Measurements from ENCODE around the gene ALCAM.
"Not testable (repeated sequence)": the region's sequence is repeated elsewhere in the genome, so short reads cannot be mapped to it uniquely, and the experiment has no call there.

The ALCAM gene

DNA sequence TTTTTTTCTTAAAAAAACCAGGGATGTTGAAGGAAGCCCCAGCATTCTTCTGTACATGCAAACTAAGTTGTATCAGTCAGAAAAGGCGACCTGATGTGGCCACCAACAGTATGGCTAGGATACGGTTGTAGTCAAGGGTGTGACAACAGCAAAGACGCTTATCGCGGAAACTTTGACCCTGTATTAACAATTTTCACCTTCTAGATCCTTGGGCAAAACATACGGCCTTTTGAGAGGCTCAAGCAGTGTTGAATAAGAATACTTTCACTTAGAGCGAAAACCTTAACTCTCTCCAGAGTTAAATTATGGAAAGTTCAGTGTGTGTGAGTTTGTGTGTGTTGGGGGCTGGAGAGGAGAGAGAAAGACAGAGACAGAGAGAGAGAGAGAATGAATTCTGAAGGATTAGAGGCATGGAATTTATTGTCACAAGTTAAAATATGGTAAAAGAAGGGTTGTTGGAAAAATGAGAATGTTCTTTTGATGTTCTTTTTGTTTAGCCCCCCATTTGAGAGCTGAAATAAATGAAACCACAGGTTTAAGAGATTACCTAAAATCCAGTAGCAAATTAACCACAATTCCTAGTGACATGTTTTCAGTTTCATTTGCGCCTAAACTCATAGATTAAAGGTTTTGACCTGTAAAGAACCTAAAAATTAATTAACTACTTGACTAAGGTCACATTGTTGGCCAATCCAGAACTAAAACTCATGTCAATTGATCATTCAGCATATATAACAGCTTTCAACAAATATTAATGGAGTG lies 9.2 kb downstream of the ALCAM start:
- DNase-seq: no peak
- intact Hi-C loops (cut with DNase I): no loop called here

- intact Hi-C loops (cut with DNase I): no loop called here
- no peak for DNase-seq
Measured at GRCh38 chr3:105377716-105378115, 11.0 kb downstream of the ALCAM start.

- intact Hi-C loops (cut with DNase I): no loop called here
- DNase-seq: no peak
Measured at GRCh38 chr3:105385179-105385578, 18.5 kb downstream of the ALCAM start.

DNA sequence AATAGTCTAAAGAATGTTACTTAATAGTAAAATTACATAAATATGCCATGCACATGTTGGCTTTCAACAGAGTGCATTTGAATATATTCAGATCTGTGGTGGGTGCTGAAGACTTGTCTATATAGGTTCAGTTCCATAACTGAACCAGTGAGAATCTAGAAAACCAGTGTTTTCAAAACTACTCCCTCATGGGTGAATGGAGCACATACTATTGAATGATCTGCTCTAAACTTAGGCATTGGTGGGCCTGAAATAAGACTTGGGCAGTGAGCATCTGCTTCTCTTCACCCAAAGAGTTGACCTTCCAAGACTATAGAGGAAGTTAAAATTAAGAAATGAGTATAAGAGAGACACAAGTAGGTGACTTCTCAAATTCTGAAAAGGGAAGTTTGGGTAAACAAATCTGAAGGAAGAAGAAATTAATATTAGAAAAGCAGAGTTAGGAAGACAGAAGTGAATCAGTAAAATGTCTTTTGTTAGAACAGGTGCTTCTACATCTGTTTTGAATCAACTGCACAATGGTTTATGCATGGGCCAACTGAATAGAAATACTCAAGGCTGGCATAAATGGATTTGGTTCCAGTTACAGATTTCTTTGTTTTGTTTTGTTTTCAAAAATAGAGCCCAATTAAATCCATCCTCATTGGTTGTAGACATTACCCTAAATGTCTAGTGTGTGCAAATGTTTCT lies 19.3 kb downstream of the ALCAM start:
- intact Hi-C loops (cut with DNase I): no loop called here
- no peak for DNase-seq

DNA sequence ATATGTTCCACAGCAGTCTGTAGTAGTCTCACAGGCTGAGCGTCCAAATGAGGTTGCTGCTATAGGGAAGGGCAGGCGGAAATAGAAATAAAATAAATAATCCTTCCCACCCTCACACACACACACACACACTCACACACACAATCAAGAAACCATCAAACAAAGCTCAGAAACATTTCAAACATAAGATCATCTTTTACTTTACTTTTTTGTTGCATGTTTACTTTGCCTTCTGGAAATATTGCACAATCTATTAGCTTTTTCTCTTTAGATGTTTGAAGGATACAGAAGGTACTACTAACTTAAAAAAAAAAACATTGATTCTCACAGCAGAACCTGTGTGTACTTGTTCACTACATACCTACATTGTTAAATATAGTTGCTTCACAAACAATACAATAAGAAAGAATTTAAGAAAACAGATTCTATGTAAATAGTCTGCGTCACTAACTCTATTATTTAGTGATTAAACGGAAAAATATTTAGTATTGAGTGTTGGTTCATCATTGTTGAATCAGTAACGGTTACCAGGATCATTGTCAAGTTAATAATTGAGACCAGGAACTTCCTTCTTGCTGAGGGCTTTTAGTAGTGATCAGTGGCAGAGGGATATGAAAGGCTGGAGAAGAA lies 20.5 kb downstream of the ALCAM start:
- DNase-seq: no peak
- intact Hi-C loops (cut with DNase I): no loop called here

GRCh38 chr3:105388176-105388575 lies 21.5 kb downstream of the ALCAM start:
- no peak for DNase-seq
- intact Hi-C loops (cut with DNase I): no loop called here

DNA sequence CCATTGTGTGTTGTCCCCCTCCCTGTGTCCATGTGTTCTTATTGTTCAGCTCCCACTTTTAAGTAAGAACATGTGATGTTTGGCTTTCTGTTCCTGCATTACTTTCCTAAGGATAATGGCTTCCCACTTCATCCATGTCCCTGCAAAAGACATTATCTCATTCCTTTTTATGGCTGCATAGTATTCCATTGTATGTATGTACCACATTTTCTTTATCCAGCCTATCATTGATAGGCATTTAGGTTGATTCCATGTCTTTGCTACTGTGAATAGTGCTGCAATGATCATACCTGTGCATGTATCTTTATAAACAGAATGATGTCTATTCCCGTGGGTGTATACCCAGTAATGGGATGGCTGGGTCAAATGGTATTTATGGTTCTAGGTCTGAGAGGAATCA lies 23.1 kb downstream of the ALCAM start:
- intact Hi-C loops (cut with DNase I); DNase-seq: not testable (repeated sequence)

- intact Hi-C loops (cut with DNase I); DNase-seq: not testable (repeated sequence)
Measured at GRCh38 chr3:105392598-105392997, 25.9 kb downstream of the ALCAM start.

GRCh38 chr3:105394177-105394576 lies 27.5 kb downstream of the ALCAM start:
- intact Hi-C loops (cut with DNase I): no loop called here
- no peak for DNase-seq

DNA sequence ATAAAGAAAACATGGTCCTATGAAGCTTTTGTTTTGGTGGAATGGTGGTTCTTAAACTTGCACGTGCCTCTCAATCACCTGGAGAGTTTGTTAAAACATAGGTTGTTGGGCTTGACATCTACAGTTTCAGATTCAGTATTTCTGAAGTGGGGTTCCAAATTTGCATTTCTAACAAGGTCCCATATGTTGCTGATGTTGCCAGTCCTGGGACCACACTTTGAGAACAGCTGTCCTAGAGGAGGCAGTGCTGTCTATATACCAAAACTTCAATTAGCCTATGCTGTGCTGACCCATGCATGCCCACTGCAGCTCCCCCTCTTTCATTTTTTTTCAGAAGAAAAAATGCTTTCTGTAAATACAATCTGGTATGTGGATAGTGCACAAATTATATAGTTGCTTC lies 31.3 kb downstream of the ALCAM start:
- DNase-seq: no peak
- intact Hi-C loops (cut with DNase I): no loop called here

- intact Hi-C loops (cut with DNase I): no loop called here
- no peak for DNase-seq
Measured at GRCh38 chr3:105398437-105398836, 31.7 kb downstream of the ALCAM start.

DNA sequence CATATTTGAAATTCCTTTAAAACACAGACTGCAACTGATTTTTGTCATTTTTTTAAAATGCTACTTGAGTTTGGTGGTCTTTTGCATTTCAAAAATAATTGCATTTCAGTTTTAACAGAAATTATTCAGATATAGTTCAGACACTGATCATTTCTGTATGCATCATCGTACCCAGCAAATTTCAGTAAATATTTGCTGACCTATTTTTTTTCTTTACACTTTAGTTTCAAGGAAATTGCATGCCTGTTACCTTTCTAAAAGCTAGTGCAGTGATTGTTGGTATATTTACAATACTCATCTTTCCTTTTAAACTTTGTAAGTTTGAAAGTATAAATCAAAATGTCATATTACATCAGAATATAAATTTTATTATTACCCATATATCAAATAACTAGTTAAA lies 32.4 kb downstream of the ALCAM start:
- no peak for DNase-seq
- intact Hi-C loops (cut with DNase I): no loop called here

- peak in 29 of 42 donors; percentile 11 to 82 (median 45) for DNase-seq
- intact Hi-C loops (cut with DNase I): no loop called here
Measured at GRCh38 chr3:105399611-105400010, 32.9 kb downstream of the ALCAM start.

DNA sequence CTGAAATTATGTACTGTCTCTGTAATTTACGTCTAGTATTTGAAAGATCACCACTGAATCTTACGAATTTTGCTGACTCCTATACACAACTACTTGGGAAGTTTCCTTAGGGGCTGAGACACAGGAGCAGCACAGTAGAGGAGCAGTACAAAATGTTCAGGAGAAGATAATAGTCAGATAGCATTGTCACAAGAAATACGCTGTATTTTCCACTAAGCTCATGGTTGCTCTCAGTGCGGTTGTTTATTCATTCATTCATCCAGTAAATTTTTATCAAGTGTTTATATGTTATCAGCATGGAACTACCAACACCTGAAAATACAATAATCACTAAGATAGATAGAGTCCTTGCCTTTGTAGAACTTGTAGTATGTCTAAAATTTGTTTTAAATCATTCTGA lies 34.5 kb downstream of the ALCAM start:
- intact Hi-C loops (cut with DNase I): no loop called here
- DNase-seq: no peak

GRCh38 chr3:105401691-105402149 lies 35.0 kb downstream of the ALCAM start:
- intact Hi-C loops (cut with DNase I): no loop called here
- DNase-seq: no peak

DNA sequence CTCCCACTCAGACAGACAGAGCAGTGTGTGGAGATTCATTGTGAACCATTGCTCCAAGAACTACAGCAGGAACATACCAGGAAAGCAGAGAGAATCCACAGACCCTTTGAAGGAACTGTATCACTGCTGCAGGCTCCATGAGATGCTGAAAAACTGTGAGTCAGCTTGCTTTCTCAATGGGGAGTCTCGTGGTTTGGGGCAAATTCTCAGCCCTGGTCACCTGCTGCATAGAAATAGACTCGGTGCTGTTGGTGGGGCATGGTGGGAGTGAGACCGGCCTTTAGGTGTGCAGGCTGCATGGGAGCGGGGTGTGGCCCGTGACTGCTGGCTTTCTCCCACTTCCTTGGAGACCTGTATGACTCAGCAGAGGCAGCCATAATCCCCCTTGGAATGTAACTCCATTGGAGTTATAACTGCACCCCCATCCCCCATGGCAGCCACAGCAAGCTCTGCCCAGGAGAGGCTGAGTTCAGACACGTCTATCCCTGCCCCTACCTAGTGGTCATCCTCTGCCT lies 35.6 kb downstream of the ALCAM start:
- no peak for DNase-seq

GRCh38 chr3:105403034-105403433 lies 36.3 kb downstream of the ALCAM start:
- intact Hi-C loops (cut with DNase I); DNase-seq: not testable (repeated sequence)

More for the DNA sequence above, 35.6 kb downstream of the ALCAM start:
- intact Hi-C loops (cut with DNase I): no loop called here

DNA sequence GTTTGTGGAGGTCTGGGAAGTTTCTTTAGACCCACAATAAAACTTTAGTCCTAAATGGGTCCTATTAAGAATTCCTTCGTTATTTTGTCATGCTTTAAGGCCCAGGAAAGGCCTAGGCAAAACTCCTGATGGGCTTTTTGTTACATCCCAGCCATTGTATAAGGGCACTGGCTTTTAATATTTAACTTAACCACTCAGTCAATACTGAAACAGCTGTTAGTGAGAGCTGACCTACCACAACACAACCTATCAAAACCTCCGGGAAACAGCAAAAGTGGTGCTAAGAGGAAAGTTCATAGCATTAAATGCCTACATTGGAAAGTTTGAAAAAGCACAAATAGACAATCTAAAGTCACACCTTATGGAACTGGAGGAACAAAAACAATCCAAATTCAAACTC lies 39.6 kb downstream of the ALCAM start:
- DNase-seq: no peak
- intact Hi-C loops (cut with DNase I): no loop called here

- intact Hi-C loops (cut with DNase I): no loop called here
- DNase-seq: no peak
Measured at GRCh38 chr3:105409364-105409763, 42.7 kb downstream of the ALCAM start.

- intact Hi-C loops (cut with DNase I): no loop called here
- DNase-seq: no peak
Measured at GRCh38 chr3:105413343-105413887, 46.7 kb downstream of the ALCAM start.

All from head of caudate nucleus (tissue), 42 donors.